Measurements from ENCODE around the gene TTC9B. TPM values are rescaled to one million over a fixed set of nuclear protein-coding genes. Genes with fewer than 3 reads are reported as not detected.
"Not testable (repeated sequence)": the region's sequence is repeated elsewhere in the genome, so short reads cannot be mapped to it uniquely, and the experiment has no call there.

The TTC9B gene
- total RNA-seq, 1 donor from 2014 or later = not detected

- intact Hi-C loops (cut with micrococcal nuclease) = no loop called here
- H3K9me3 Mint-ChIP-seq = no peaks in the 10 kb centered on the region
- peaks cover 17% of the 10 kb centered on the region for H3K4me1 Mint-ChIP-seq (ENCODE audit: low read depth)
- no peaks in the 10 kb centered on the region for H3K36me3 Mint-ChIP-seq (ENCODE audit: low read depth)
- H3K27me3 Mint-ChIP-seq (ENCODE audit: low read depth) = no peaks in the 10 kb centered on the region
- peak; percentile 64 for DNase-seq (ENCODE audit: low spot score)
- peak within 1 kb of the TSS; percentile 93 for H3K27ac Mint-ChIP-seq
- H3K4me3 Mint-ChIP-seq (ENCODE audit: low read depth) = peak within 1 kb of the TSS; percentile 85
Observed at GRCh38 chr19:40190891-40191835, 27.0 kb downstream of the TTC9B start, which contains the start of gene MAP3K10. TSS of gene MAP3K10 (plus strand) at chr19:40191426. CDS start at chr19:40192032, 606 bp downstream.

GRCh38 chr19:40184273-40184672 is 33.9 kb downstream of the TTC9B start:
- intact Hi-C loops (cut with micrococcal nuclease) = no loop called here
- Mint-ChIP-seq H3K9me3 (no peaks in the 10 kb centered on the region), H3K27me3 (ENCODE audit: low read depth) (peaks cover 4% of the 10 kb centered on the region), H3K4me1 (ENCODE audit: low read depth) (no peaks in the 10 kb centered on the region), H3K36me3 (ENCODE audit: low read depth) (no peaks in the 10 kb centered on the region), H3K27ac (no peak overlapping the region), H3K4me3 (ENCODE audit: low read depth) (no peak overlapping the region)
- no peak for DNase-seq (ENCODE audit: low spot score)

- intact Hi-C loops (cut with micrococcal nuclease) = no loop called here
- Mint-ChIP-seq H3K27ac (no peak overlapping the region), H3K4me1 (ENCODE audit: low read depth) (no peaks in the 10 kb centered on the region), H3K27me3 (ENCODE audit: low read depth) (peaks cover 8% of the 10 kb centered on the region), H3K4me3 (ENCODE audit: low read depth) (no peak overlapping the region), H3K9me3 (no peaks in the 10 kb centered on the region), H3K36me3 (ENCODE audit: low read depth) (no peaks in the 10 kb centered on the region)
- no peak for DNase-seq (ENCODE audit: low spot score)
Observed at GRCh38 chr19:40178756-40179155, 39.4 kb downstream of the TTC9B start.

- Mint-ChIP-seq H3K9me3 (no peaks in the 10 kb centered on the region), H3K4me1 (ENCODE audit: low read depth) (no peaks in the 10 kb centered on the region), H3K27ac (no peak overlapping the region), H3K4me3 (ENCODE audit: low read depth) (no peak overlapping the region), H3K27me3 (ENCODE audit: low read depth) (peaks cover 8% of the 10 kb centered on the region), H3K36me3 (ENCODE audit: low read depth) (no peaks in the 10 kb centered on the region)
- DNase-seq (ENCODE audit: low spot score) = no peak
- intact Hi-C loops (cut with micrococcal nuclease) = no loop called here
Observed at GRCh38 chr19:40177286-40178070, 40.7 kb downstream of the TTC9B start.

- intact Hi-C loops (cut with micrococcal nuclease) = no loop called here
- H3K27ac Mint-ChIP-seq = no peak overlapping the region
- no peaks in the 10 kb centered on the region for H3K4me1 Mint-ChIP-seq (ENCODE audit: low read depth)
- no peak for DNase-seq (ENCODE audit: low spot score)
- no peak overlapping the region for H3K4me3 Mint-ChIP-seq (ENCODE audit: low read depth)
- H3K9me3 Mint-ChIP-seq = no peaks in the 10 kb centered on the region
- H3K36me3 Mint-ChIP-seq (ENCODE audit: low read depth) = no peaks in the 10 kb centered on the region
- H3K27me3 Mint-ChIP-seq (ENCODE audit: low read depth) = peaks cover 8% of the 10 kb centered on the region
Observed at GRCh38 chr19:40175820-40176219, 42.4 kb downstream of the TTC9B start.

- H3K4me3 Mint-ChIP-seq (ENCODE audit: low read depth) = no peak overlapping the region
- H3K27me3 Mint-ChIP-seq (ENCODE audit: low read depth) = peaks cover 5% of the 10 kb centered on the region
- no peak overlapping the region for H3K27ac Mint-ChIP-seq
- no peaks in the 10 kb centered on the region for H3K9me3 Mint-ChIP-seq
- no peaks in the 10 kb centered on the region for H3K4me1 Mint-ChIP-seq (ENCODE audit: low read depth)
- H3K36me3 Mint-ChIP-seq (ENCODE audit: low read depth) = no peaks in the 10 kb centered on the region
- intact Hi-C loops (cut with micrococcal nuclease) = no loop called here
- DNase-seq (ENCODE audit: low spot score) = no peak
Observed at GRCh38 chr19:40174092-40174491, 44.1 kb downstream of the TTC9B start.

GRCh38 chr19:40171293-40171692 is 46.9 kb downstream of the TTC9B start:
- DNase-seq (ENCODE audit: low spot score); H3K9me3 Mint-ChIP-seq; H3K27ac Mint-ChIP-seq; H3K4me3 Mint-ChIP-seq (ENCODE audit: low read depth); H3K27me3 Mint-ChIP-seq (ENCODE audit: low read depth); H3K4me1 Mint-ChIP-seq (ENCODE audit: low read depth); intact Hi-C loops (cut with micrococcal nuclease); H3K36me3 Mint-ChIP-seq (ENCODE audit: low read depth): not testable (repeated sequence)

- H3K9me3 Mint-ChIP-seq; intact Hi-C loops (cut with micrococcal nuclease): not testable (repeated sequence)
Observed at GRCh38 chr19:40170303-40170989, 47.7 kb downstream of the TTC9B start.

GRCh38 chr19:40169482-40170302 is 48.5 kb downstream of the TTC9B start:
- H3K4me1 Mint-ChIP-seq (ENCODE audit: low read depth); H3K9me3 Mint-ChIP-seq; intact Hi-C loops (cut with micrococcal nuclease); H3K27ac Mint-ChIP-seq; H3K27me3 Mint-ChIP-seq (ENCODE audit: low read depth); H3K4me3 Mint-ChIP-seq (ENCODE audit: low read depth); H3K36me3 Mint-ChIP-seq (ENCODE audit: low read depth); DNase-seq (ENCODE audit: low spot score): not testable (repeated sequence)

More at GRCh38 chr19:40170303-40170989, 47.7 kb downstream of the TTC9B start:
- not testable (repeated sequence) for H3K36me3 Mint-ChIP-seq (ENCODE audit: low read depth); DNase-seq (ENCODE audit: low spot score); H3K4me3 Mint-ChIP-seq (ENCODE audit: low read depth); H3K27ac Mint-ChIP-seq; H3K27me3 Mint-ChIP-seq (ENCODE audit: low read depth); H3K4me1 Mint-ChIP-seq (ENCODE audit: low read depth)

Other genes starting within 250 kb of the TTC9B start
- 169 and 174 TPM in 2 replicates for gene PSMC4, start 247.2 kb downstream of the TTC9B start, total RNA-seq
- 4.6 and 5.2 TPM in 2 replicates for gene ZNF546, start 221.3 kb downstream of the TTC9B start, total RNA-seq
- 19.5 and 20.5 TPM in 2 replicates for gene ZNF780B, start 162.2 kb downstream of the TTC9B start, total RNA-seq
- 19.9 and 21.3 TPM in 2 replicates for gene ZNF780A, start 127.4 kb downstream of the TTC9B start, total RNA-seq
- gene MAP3K10, start 27.0 kb downstream of the TTC9B start, total RNA-seq = 20.0 and 21.7 TPM in 2 replicates
- 0.25 TPM in 1 of 2 replicates, not detected in the other for gene CCNP, start 8.3 kb upstream of the TTC9B start, total RNA-seq
- 148 and 149 TPM in 2 replicates for gene AKT2, start 67.0 kb upstream of the TTC9B start, total RNA-seq
- 22.4 and 25.1 TPM in 2 replicates for gene C19orf47, start 130.0 kb upstream of the TTC9B start, total RNA-seq
- gene PLD3, start 130.3 kb upstream of the TTC9B start, total RNA-seq = 59.2 and 60.1 TPM in 2 replicates
- gene HIPK4, start 171.8 kb upstream of the TTC9B start, total RNA-seq = 0.07 TPM in 1 of 2 replicates, not detected in the other
- 0.83 and 0.87 TPM in 2 replicates for gene PRX, start 195.0 kb upstream of the TTC9B start, total RNA-seq
- 17.5 and 18.1 TPM in 2 replicates for gene SERTAD1, start 207.6 kb upstream of the TTC9B start, total RNA-seq
- 12.5 and 13.1 TPM in 2 replicates for gene SERTAD3, start 226.0 kb upstream of the TTC9B start, total RNA-seq
- 10.4 and 11.3 TPM in 2 replicates for gene BLVRB, start 247.4 kb upstream of the TTC9B start, total RNA-seq
- 0.30 and 0.57 TPM in 2 replicates for gene SPTBN4, start 248.6 kb upstream of the TTC9B start, total RNA-seq